ENCODE results near the gene IGSF21.

The IGSF21 gene

GRCh38 chr1:18271336-18271735 lies 163.7 kb downstream of the IGSF21 start:
- Histone ChIP-seq H3F3A (ENCODE audit: insufficient read depth, low read length) (no peaks in the 10 kb centered on the region), H3K9me2 (ENCODE audit: low read depth, low read length) (no peaks in the 10 kb centered on the region), H3K27me3 (ENCODE audit: insufficient read depth, low read length) (no peaks in the 10 kb centered on the region), H3K9me3 (ENCODE audit: low read length) (no peaks in the 10 kb centered on the region), H3K36me3 (ENCODE audit: insufficient read depth, low read length) (no peaks in the 10 kb centered on the region), H3K79me2 (ENCODE audit: insufficient read depth, low read length) (no peaks in the 10 kb centered on the region), H3K4me3 (ENCODE audit: low read depth, low read length, poor library complexity, severe bottlenecking) (no peak overlapping the region), H3K9ac (ENCODE audit: low read length) (no peak overlapping the region), H2AFZ (ENCODE audit: low read length) (no peak overlapping the region), H3K4me1 (ENCODE audit: insufficient read depth, low read length, severe bottlenecking) (no peaks in the 10 kb centered on the region), H3K27ac (ENCODE audit: low read depth, low read length, poor library complexity, severe bottlenecking) (no peak overlapping the region), H3K4me2 (ENCODE audit: low read length) (no peak overlapping the region), H4K20me1 (ENCODE audit: insufficient read depth, low read length) (no peaks in the 10 kb centered on the region)
- TF ChIP-seq EZH2 (IDR thresholded peaks at IDR 0.05; ENCODE audit: borderline replicate concordance, low read length) (no peak), CTCF (IDR thresholded peaks at IDR 0.05; ENCODE audit: low read length) (no peak)

- Histone ChIP-seq H4K20me1 (ENCODE audit: insufficient read depth, low read length) (no peaks in the 10 kb centered on the region), H3K9me3 (ENCODE audit: low read length) (no peaks in the 10 kb centered on the region), H3K4me1 (ENCODE audit: insufficient read depth, low read length, severe bottlenecking) (no peaks in the 10 kb centered on the region), H3K27me3 (ENCODE audit: insufficient read depth, low read length) (no peaks in the 10 kb centered on the region), H2AFZ (ENCODE audit: low read length) (no peak overlapping the region), H3F3A (ENCODE audit: insufficient read depth, low read length) (no peaks in the 10 kb centered on the region), H3K9me2 (ENCODE audit: low read depth, low read length) (no peaks in the 10 kb centered on the region), H3K27ac (ENCODE audit: low read depth, low read length, poor library complexity, severe bottlenecking) (no peak overlapping the region), H3K79me2 (ENCODE audit: insufficient read depth, low read length) (no peaks in the 10 kb centered on the region), H3K4me2 (ENCODE audit: low read length) (no peak overlapping the region), H3K9ac (ENCODE audit: low read length) (no peak overlapping the region), H3K36me3 (ENCODE audit: insufficient read depth, low read length) (no peaks in the 10 kb centered on the region), H3K4me3 (ENCODE audit: low read depth, low read length, poor library complexity, severe bottlenecking) (no peak overlapping the region)
- TF ChIP-seq CTCF (IDR thresholded peaks at IDR 0.05; ENCODE audit: low read length) (no peak), EZH2 (IDR thresholded peaks at IDR 0.05; ENCODE audit: borderline replicate concordance, low read length) (no peak)
These were observed 171.3 kb downstream of the IGSF21 start for GRCh38 chr1:18278946-18279345.

- Histone ChIP-seq H3K9me3 (ENCODE audit: low read length) (no peaks in the 10 kb centered on the region), H3F3A (ENCODE audit: insufficient read depth, low read length) (no peaks in the 10 kb centered on the region), H3K27ac (ENCODE audit: low read depth, low read length, poor library complexity, severe bottlenecking) (no peak overlapping the region), H2AFZ (ENCODE audit: low read length) (no peak overlapping the region), H4K20me1 (ENCODE audit: insufficient read depth, low read length) (no peaks in the 10 kb centered on the region), H3K4me3 (ENCODE audit: low read depth, low read length, poor library complexity, severe bottlenecking) (no peak overlapping the region), H3K36me3 (ENCODE audit: insufficient read depth, low read length) (no peaks in the 10 kb centered on the region), H3K9me2 (ENCODE audit: low read depth, low read length) (no peaks in the 10 kb centered on the region), H3K79me2 (ENCODE audit: insufficient read depth, low read length) (no peaks in the 10 kb centered on the region), H3K9ac (ENCODE audit: low read length) (no peak overlapping the region), H3K4me2 (ENCODE audit: low read length) (no peak overlapping the region), H3K4me1 (ENCODE audit: insufficient read depth, low read length, severe bottlenecking) (no peaks in the 10 kb centered on the region), H3K27me3 (ENCODE audit: insufficient read depth, low read length) (no peaks in the 10 kb centered on the region)
- no peak for TF ChIP-seq CTCF (IDR thresholded peaks at IDR 0.05; ENCODE audit: low read length)
These were observed 171.9 kb downstream of the IGSF21 start for GRCh38 chr1:18279351-18280074.

Measured in OCI-LY1 (cell line).